NCI-H2196 treated with DMSO at 0.1 percent for 48 hours (cell line): ENCODE results near the gene NFYB.
"Not testable (repeated sequence)": the region's sequence is repeated elsewhere in the genome, so short reads cannot be mapped to it uniquely, and the experiment has no call there.

Experiments
- DNase-seq: peaks from one replicate; lab custom pipeline; 2025; ENCODE audit not compliant: unreplicated experiment; lab: John Stamatoyannopoulos, UW

NFYB gene

GRCh38 chr12:104163028-104163427, 25.0 kb upstream of the NFYB start:
- not testable (repeated sequence) for DNase-seq

GRCh38 chr12:104155711-104156555, 17.9 kb upstream of the NFYB start:
- DNase-seq, result no peak

- peak; percentile 77 for DNase-seq
Observed at GRCh38 chr12:104154806-104155205, 16.8 kb upstream of the NFYB start.

- DNase-seq, result peak; percentile 77
Observed at GRCh38 chr12:104154286-104154685, 16.3 kb upstream of the NFYB start.

GRCh38 chr12:104152685-104153241, 14.8 kb upstream of the NFYB start:
- no peak for DNase-seq

- no peak for DNase-seq
Observed at GRCh38 chr12:104150416-104150815, 12.4 kb upstream of the NFYB start.

GRCh38 chr12:104147346-104147745, 9.3 kb upstream of the NFYB start:
- DNase-seq, result no peak

GRCh38 chr12:104143918-104144317, 5.9 kb upstream of the NFYB start:
- DNase-seq, result no peak

GRCh38 chr12:104143002-104143401, 5.0 kb upstream of the NFYB start:
- DNase-seq, result no peak

GRCh38 chr12:104142543-104142942, 4.5 kb upstream of the NFYB start:
- no peak for DNase-seq

GRCh38 chr12:104138797-104139152, 765 bp upstream of the NFYB start:
- DNase-seq, result no peak

GRCh38 chr12:104137001-104137901, 759 bp downstream of the NFYB start:
- DNase-seq, result no peak

GRCh38 chr12:104136577-104136976, 1.4 kb downstream of the NFYB start:
- DNase-seq, result no peak

GRCh38 chr12:104134882-104135281, 3.1 kb downstream of the NFYB start:
- no peak for DNase-seq

- no peak for DNase-seq
Observed at GRCh38 chr12:104133866-104134265, 4.1 kb downstream of the NFYB start.

- DNase-seq, result no peak
Observed at GRCh38 chr12:104133321-104133720, 4.7 kb downstream of the NFYB start.

- peak; percentile 46 for DNase-seq
Observed at GRCh38 chr12:104132351-104132956, 5.6 kb downstream of the NFYB start.

- no peak for DNase-seq
Observed at GRCh38 chr12:104131609-104132008, 6.4 kb downstream of the NFYB start.

- DNase-seq, result no peak
Observed at GRCh38 chr12:104130760-104131159, 7.2 kb downstream of the NFYB start.

GRCh38 chr12:104126548-104126947, 11.5 kb downstream of the NFYB start:
- no peak for DNase-seq

- DNase-seq, result no peak
Observed at GRCh38 chr12:104122298-104122697, 15.7 kb downstream of the NFYB start.
